ENCODE measurements around the gene RAB8B.

Gene RAB8B

GRCh38 chr15:63185206-63185605 is 4.2 kb upstream of the RAB8B start:
- DNase-seq (ENCODE audit: low read depth in 2 of 2) = no peak

- DNase-seq (ENCODE audit: low read depth in 2 of 2) = no peak
Measured at GRCh38 chr15:63186065-63186464, 3.3 kb upstream of the RAB8B start.

DNA sequence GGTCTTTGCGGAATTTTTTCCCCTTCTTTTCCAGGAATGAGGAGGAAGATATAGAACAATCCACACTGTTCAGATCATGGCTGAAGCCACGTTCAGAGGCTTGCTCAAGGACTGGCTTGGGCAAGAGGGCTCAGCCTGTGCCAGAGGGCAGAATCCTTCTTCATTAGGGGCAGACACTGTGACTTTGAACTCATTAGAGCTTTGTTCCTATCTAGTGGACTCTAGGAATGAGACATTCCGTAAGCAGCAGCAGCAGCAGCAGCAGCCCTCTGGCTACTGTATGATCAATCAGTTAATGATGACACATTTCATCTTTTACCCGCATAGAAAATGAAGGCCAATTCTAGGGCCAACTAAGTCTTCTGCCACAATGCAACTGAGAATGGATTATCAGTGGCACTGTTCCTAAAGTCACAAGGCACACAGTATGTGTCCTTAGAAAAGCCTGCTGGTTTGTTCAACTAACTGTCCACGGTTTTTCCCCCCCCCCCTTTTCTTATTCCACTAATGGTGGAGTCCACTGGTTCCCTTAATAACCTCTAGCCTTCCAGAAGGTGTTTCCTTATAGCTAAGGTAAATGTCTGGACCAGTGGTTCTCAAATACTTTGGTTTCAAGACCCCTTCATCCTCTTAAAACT is 1.7 kb upstream of the RAB8B start:
- no peak for DNase-seq (ENCODE audit: low read depth in 2 of 2)

DNA sequence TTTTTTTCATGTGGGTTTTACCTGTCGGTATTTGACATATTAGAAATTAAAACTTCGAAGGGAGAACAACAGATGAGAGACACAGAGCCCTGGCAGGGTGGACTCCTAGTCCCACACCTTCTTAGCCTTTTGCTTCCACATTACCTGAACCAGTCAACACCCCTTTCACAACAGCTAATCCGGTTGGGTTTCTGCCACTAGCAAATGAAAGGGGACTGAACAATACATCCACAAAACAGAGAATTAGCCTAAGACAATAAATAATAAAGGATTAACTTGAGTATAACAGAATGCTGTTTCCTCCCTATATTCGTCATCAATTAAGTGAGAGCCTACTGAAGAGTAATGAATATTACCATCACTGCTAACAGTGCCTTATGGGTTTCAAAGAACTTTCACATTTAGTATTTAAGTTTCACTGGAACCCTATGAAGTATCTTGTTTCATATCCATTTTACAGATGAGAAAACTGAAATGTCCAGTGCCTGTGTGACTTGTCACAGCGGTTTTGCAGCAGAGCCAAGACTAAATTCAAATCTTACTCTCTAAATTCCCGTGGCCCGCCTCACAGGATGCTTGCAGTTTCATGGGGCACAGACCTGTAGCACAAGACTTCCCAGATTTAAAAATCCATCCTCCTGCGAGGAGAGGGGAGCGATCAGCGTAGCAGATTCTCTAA is 1.0 kb upstream of the RAB8B start:
- no peak for DNase-seq (ENCODE audit: low read depth in 2 of 2)

DNA sequence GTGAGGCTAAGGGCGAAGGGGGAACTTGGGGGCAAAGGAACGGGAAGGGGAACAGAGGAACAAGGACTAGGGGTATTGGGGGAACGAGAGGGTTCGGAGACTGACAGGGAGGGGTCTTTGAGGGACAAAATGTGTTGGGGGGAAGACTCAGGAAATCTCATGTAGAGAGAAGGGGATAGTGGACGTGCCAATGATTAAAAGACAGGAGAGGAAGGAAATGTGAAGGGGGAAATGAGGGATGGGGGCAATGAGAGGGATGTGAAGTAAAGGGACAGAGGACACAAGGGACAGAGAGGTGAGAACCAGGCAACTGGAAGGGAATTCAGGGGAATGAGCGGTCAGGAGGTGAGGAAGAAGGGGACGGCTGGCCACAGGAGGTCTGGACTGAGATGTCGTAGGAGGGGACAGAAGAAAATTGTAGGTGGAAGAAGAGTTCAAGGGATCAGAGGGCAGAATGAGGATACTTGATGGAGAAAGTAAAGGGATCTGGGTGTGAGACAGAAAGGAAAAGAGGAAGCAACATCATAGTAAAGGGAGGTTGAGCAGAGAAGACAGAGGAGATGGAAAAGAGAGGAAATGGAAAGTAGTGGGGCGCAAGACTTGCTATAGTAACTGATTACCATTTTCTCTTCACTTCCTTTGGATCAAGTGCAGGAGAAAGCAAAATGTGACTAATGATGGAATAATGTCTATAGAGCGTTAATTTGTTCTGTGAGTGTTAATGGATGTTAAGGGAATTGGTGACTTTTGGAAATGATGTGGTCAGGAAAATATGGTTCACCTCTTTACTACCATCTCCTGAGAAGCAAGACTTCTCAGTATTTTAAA is 749 bp downstream of the RAB8B start:
- no peak for DNase-seq (ENCODE audit: low read depth in 2 of 2)

DNA sequence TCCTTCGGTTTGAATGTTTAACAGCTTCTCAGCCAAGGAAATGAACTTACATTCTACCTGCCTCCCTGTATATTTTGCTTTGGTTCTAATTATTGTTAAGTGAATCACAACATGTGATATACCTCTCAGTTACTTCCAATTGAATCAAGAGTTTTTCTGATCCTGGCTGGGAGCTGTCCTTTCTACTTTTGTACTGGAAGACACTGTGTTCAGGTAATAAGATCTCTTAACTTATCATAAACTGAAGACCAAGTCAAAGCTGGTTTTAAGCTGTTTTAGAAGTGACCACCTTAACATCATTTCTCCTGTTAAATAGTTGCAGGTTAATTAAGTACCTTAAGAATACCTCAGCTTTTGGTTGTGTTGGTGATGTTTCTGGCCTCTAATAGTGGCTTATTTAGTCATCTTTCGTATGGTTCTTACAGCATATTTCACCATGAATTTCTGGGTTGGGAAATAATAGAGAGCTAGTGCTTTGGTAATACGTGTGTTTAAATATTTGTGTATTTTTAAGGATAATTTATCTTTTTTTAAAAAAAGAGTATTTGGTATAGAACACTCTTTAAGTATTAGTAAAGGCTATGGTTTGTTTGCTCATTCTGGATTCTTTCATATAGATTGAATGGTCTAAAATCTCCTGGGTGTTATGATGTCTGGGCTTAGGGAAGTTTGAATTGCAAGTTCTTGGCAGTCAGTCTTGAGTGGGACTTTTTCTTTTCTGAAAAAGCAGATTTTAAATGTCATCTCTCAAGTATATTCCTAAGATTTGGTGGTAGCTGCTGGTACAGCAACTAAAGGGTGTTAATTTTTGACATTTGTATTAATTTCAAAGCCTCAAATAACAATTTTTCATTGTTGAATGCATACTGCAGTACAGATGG is 1.6 kb downstream of the RAB8B start:
- DNase-seq (ENCODE audit: low read depth in 2 of 2) = no peak

DNA sequence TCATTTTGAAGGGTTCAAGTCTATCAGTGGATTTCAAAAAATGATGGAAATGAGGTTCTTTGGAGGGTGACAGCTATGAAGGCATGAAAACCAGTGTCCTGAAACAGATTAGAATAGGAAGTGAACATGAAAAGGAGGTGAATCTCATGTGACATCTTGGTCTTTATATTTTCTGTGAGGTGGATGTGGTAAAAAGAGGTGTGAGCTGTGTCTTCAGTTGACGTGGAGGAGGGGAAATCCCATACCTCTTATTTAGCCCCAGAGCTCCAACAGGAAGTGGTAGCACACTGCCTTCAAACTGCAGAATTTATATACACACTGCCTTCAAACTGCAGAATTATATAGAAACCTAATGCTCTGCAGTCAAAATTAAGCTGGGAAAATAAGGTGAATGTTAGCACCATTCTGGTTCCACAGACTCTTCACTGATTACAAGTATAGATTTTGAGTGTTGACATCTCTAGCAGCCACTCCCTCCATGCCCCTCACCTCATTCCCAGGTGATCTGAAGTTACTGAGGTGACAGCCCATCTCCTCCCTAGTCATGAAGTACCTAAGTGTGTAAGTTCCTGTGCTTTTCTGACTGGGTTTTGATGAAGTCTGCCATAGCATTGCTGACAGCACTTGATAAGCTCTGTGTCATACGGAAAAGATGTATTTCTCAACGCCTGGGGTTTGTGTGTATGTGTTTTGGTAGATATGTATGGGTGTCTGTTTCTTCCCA is 2.7 kb downstream of the RAB8B start:
- peak; percentile 36 for DNase-seq (ENCODE audit: low read depth in 2 of 2)

GRCh38 chr15:63192619-63193206 is 3.3 kb downstream of the RAB8B start:
- no peak for DNase-seq (ENCODE audit: low read depth in 2 of 2)

GRCh38 chr15:63194302-63194701 is 4.9 kb downstream of the RAB8B start:
- DNase-seq (ENCODE audit: low read depth in 2 of 2) = no peak

DNA sequence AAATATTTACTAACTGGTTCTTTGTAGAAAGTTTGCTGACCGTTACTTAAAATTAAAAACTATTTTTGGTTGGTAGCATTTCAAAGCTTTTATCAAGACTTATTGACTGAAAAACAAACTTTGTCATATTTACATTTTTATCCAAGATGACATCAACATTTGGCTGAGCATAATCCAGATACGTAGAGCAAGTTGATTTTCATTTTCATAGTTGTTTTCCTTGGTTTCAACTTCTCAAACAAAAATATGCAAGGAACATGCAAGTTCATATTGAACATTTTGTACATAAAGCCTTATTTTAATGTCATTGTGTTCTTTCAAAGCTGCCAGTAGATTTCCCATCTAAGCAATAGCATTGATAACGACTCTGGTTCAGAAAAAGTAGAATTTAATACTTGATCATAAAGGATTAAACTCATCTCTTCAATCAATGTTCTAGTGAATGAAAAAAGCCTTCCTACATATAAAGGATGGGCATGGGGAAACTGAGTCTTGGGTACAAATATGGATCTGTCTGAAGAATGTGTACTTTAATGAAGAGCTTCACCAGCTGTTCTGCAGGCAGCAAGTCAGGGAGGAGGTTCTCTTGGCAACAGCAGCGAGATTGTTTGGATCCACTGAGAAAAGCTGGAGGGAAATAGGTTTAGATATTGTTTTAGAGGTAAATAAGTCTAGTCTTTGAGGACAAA is 5.6 kb downstream of the RAB8B start:
- no peak for DNase-seq (ENCODE audit: low read depth in 2 of 2)

DNA sequence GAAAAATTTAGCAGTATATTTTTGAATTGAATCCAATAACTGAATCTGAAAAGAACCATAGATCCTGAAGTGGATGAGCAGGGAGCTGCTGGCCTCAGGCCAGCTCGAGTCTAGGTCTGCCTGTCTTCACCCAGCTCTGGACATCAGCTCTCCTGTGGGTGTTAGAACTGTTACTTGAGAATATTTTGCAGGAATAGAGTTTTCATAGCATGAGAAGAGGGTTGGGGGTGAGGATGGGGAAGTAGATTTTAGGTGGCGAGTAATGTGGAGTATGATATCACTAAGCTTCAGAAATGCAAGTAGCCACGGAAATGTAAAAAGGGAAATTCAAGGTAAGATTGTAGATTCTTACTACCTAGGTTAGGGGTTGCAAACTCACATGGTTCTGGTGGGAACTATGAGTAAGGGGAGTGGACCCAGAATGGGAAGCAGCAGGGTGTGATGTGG is 6.2 kb downstream of the RAB8B start:
- DNase-seq (ENCODE audit: low read depth in 2 of 2) = no peak

- DNase-seq (ENCODE audit: low read depth in 2 of 2) = no peak
Measured at GRCh38 chr15:63196842-63197241, 7.4 kb downstream of the RAB8B start.

DNA sequence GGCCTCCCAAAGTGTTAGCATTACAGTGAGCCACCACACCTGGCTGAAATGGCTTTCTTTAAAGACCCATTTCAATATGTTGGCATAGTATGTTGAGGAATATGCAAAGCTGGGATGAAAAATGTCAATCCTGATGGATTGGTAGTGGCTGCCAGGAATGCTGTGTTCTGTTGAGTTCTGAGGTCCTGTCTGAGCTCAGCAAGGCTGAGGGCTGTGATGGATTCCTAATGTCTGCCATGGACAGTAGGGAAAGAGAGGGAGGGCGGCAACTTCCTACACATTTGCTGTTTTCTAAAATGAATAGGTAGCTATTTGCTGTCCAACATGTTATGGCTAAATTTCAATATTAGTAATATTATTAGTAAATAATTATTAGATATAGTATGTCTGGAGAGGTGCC is 8.2 kb downstream of the RAB8B start:
- no peak for DNase-seq (ENCODE audit: low read depth in 2 of 2)

GRCh38 chr15:63198371-63199250 is 9.2 kb downstream of the RAB8B start:
- no peak for DNase-seq (ENCODE audit: low read depth in 2 of 2)

- no peak for DNase-seq (ENCODE audit: low read depth in 2 of 2)
Measured at GRCh38 chr15:63200464-63201249, 11.3 kb downstream of the RAB8B start.

DNA sequence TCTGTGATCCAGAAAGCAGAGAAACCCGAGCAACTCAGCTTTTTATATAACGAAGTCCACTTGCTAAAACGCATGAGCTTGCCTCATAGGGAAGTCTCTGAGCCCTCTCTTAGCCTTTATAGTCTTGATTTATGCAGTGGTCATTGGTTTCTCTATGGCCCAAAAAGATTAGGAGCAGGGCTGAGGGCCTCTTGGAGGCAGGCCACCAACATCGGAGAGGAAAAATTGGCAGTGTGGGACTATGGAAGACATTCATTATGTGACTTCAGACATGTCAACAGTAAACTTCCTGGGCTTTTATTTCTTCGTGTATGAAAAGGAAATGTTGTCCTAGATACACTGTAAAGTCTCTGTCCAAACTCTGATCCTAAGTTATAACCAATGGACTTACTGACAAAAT is 13.5 kb downstream of the RAB8B start:
- DNase-seq (ENCODE audit: low read depth in 2 of 2) = no peak

GRCh38 chr15:63203451-63204090 is 14.2 kb downstream of the RAB8B start:
- DNase-seq (ENCODE audit: low read depth in 2 of 2) = peak; percentile 40 to 47

- DNase-seq (ENCODE audit: low read depth in 2 of 2) = no peak
Measured at GRCh38 chr15:63206079-63206478, 16.7 kb downstream of the RAB8B start.

Data from stimulated activated CD8-positive, alpha-beta memory T cell treated with anti-CD3 and anti-CD28 coated beads, Interleukin-7, amount 100 ng/mL, for 4 hours (primary cell).